HepG2 (cell line): ENCODE data around the gene CEP131. TPM values are rescaled to one million over a fixed set of nuclear protein-coding genes. Genes with fewer than 3 reads are reported as not detected.

Source experiments
- ATAC-seq: fragments of 200-7000 bp; cut with Tn5 transposase; 3 replicates; pipeline ENCODE4 v1.9.1; 2020; ENCODE audit warnings: mild to moderate bottlenecking, moderate library complexity
- BruUV-seq: library from RNA; stranded (reverse); fragments of 400-500 nt; replicated peaks from 2 replicates; lab custom pipeline; 2021; lab: Mats Ljungman, UMichigan
- CTCF ChIA-PET: fragments of 300-600 bp; formaldehyde crosslinking; extraction: SDS; loops from one replicate; lab custom pipeline; 2021; ENCODE audit warnings: low total read pairs, inconsistent platforms, low intra/inter-chr PET ratio; lab: Yijun Ruan, JAX
- POLR2A ChIA-PET: fragments of 350-600 bp; sonication (Branson Sonifier 250); formaldehyde crosslinking; loops from one replicate; lab custom pipeline; 2020; ENCODE audit warnings: antibody characterized with exemption, inconsistent platforms; lab: Yijun Ruan, JAX
- DNase-seq: peaks from one replicate; pipeline ENCODE4 v3.0.0-alpha.2; 2015; ENCODE audit warnings: low spot score
- FAIRE-seq: peaks from 3 replicates; lab custom pipeline; 2011; peaks lifted over from hg19 to GRCh38; lab: Jason Lieb, UNC
- H2AFZ ChIP-seq: one replicate; pipeline ENCODE4 v1.6.1; 2011; ENCODE audit warnings: low read length, inconsistent platforms
- H3K27ac ChIP-seq: fragments of 300-600 bp; 3 replicates; pipeline ENCODE4 v1.8.0; 2011; ENCODE audit warnings: mixed run types, mild to moderate bottlenecking, mixed read lengths, low read length, inconsistent platforms; ENCODE audit not compliant: insufficient read depth; ENCODE audit errors: extremely low read length
- H3K27me3 ChIP-seq, 2 experiments: fragments of 200-600 bp in 1 of 2; 2 replicates in 1 of 2; 3 replicates in 1 of 2; pipeline versions ENCODE4 v1.6.0 to v1.8.0; 2011; ENCODE audit warnings: low read length in 2 of 2, mild to moderate bottlenecking in 2 of 2, moderate library complexity in 2 of 2, inconsistent platforms in 1 of 2; ENCODE audit not compliant: insufficient read depth in 2 of 2, control insufficient read depth in 1 of 2
- H3K36me3 ChIP-seq, 2 experiments: fragments of 200-600 bp in 1 of 2; replicated peaks in 1 of 2; 2 replicates in 1 of 2; 3 replicates in 1 of 2; pipeline versions ENCODE4 v1.5.1 to v1.8.0; 2011; ENCODE audit warnings: low read length in 2 of 2, inconsistent platforms in 1 of 2; ENCODE audit not compliant: insufficient read depth in 2 of 2, control insufficient read depth in 1 of 2
- H3K4me1 ChIP-seq: 2 replicates; pipeline ENCODE4 v1.5.1; 2012; ENCODE audit warnings: low read length, inconsistent platforms; ENCODE audit not compliant: insufficient read depth
- H3K4me2 ChIP-seq: 2 replicates; pipeline ENCODE4 v1.6.0; 2011; ENCODE audit warnings: low read depth, low read length, inconsistent platforms
- H3K4me3 ChIP-seq, 3 experiments: fragments of 200-600 bp in 1 of 3; sonication (generic), shearing (Covaris generic) in 1 of 3; replicated peaks in 1 of 3; 2 replicates each; pipeline ENCODE4 v1.5.1; 2011 to 2016; ENCODE audit warnings: low read length in 3 of 3, inconsistent platforms in 2 of 3, low read depth in 2 of 3, mild to moderate bottlenecking in 2 of 3, control low read depth in 1 of 3, mixed read lengths in 1 of 3; ENCODE audit not compliant: insufficient read depth in 1 of 3
- H3K79me2 ChIP-seq: one replicate; pipeline ENCODE4 v1.6.1; 2011; ENCODE audit warnings: low read length, inconsistent platforms; ENCODE audit not compliant: insufficient read depth
- H3K9ac ChIP-seq: 2 replicates; pipeline ENCODE4 v1.6.0; 2011; ENCODE audit warnings: mild to moderate bottlenecking, low read depth, low read length, inconsistent platforms; ENCODE audit not compliant: insufficient read depth
- H3K9me3 ChIP-seq: 2 replicates; pipeline ENCODE4 v1.5.1; 2012; ENCODE audit warnings: mild to moderate bottlenecking, low read length
- H4K20me1 ChIP-seq: 2 replicates; pipeline ENCODE4 v1.6.0; 2011; ENCODE audit warnings: inconsistent platforms, mild to moderate bottlenecking, low read length, moderate library complexity; ENCODE audit not compliant: insufficient read depth
- AHR ChIP-seq: IDR thresholded peaks from 2 replicates; pipeline ENCODE4 v1.6.1; 2018; ENCODE audit warnings: missing genetic modification reagents, missing compliant biosample characterization
- CEBPG ChIP-seq: IDR thresholded peaks from 2 replicates; pipeline ENCODE4 v1.6.1; 2016
- HNF4A ChIP-seq: sonication (generic); formaldehyde crosslinking; IDR thresholded peaks from 2 replicates; pipeline ENCODE4 v1.4.0; 2020; ENCODE audit warnings: missing genetic modification reagents
- HOMEZ ChIP-seq: IDR thresholded peaks from 2 replicates; pipeline ENCODE4 v1.6.1; 2016; ENCODE audit warnings: low read depth
- HOXA3 ChIP-seq: sonication (generic); formaldehyde crosslinking; IDR thresholded peaks from 2 replicates; pipeline ENCODE4 v1.5.0; 2020; ENCODE audit warnings: missing genetic modification reagents
- MAZ ChIP-seq, 2 experiments: sonication (generic) in 1 of 2; formaldehyde crosslinking in 1 of 2; IDR thresholded peaks; 2 replicates each; pipeline versions ENCODE4 v1.5.0 to v1.6.1; 2012 to 2020; ENCODE audit warnings: low read depth in 2 of 2, mild to moderate bottlenecking in 2 of 2, borderline replicate concordance in 1 of 2, improper control_type of control experiment in 1 of 2, low read length in 1 of 2, missing genetic modification reagents in 1 of 2, moderate library complexity in 1 of 2
- MIXL1 ChIP-seq: IDR thresholded peaks from 2 replicates; pipeline ENCODE4 v1.6.1; 2016
- MTF2 ChIP-seq: sonication (generic); formaldehyde crosslinking; IDR thresholded peaks from 2 replicates; pipeline ENCODE4 v1.5.0; 2020; ENCODE audit warnings: missing genetic modification reagents, borderline replicate concordance
- SALL1 ChIP-seq: sonication (generic); formaldehyde crosslinking; IDR thresholded peaks from 2 replicates; pipeline ENCODE4 v1.8.0; 2022; ENCODE audit warnings: mild to moderate bottlenecking, missing genetic modification reagents
- TAF15 ChIP-seq: fragments of 200-400 bp; formaldehyde crosslinking; IDR thresholded peaks from one replicate; pipeline ENCODE4 v1.6.1; 2018; ENCODE audit warnings: mild to moderate bottlenecking, low read depth, low read length; ENCODE audit not compliant: poor library complexity, severe bottlenecking
- ZFX ChIP-seq: sonication (generic); formaldehyde crosslinking; IDR thresholded peaks from 2 replicates; pipeline ENCODE4 v1.4.0; 2020; ENCODE audit warnings: mild to moderate bottlenecking, low read depth, missing genetic modification reagents, moderate library complexity
- ZNF225 ChIP-seq: sonication (generic); formaldehyde crosslinking; IDR thresholded peaks from 2 replicates; pipeline ENCODE4 v1.4.0; 2020; ENCODE audit warnings: mild to moderate bottlenecking, missing genetic modification reagents
- ZNF430 ChIP-seq: sonication (generic); formaldehyde crosslinking; IDR thresholded peaks from 2 replicates; pipeline ENCODE4 v1.9.0; 2021; ENCODE audit warnings: mild to moderate bottlenecking, missing genetic modification reagents
- ZNF451 ChIP-seq: sonication (generic); formaldehyde crosslinking; IDR thresholded peaks from 2 replicates; pipeline ENCODE4 v1.5.0; 2020; ENCODE audit warnings: mild to moderate bottlenecking, missing genetic modification reagents
- ZNF639 ChIP-seq: conservative IDR thresholded peaks from 2 replicates; pipeline ENCODE4 v1.6.1; 2018; ENCODE audit warnings: missing genetic modification reagents
- ZNF740 ChIP-seq: sonication (generic); formaldehyde crosslinking; IDR thresholded peaks from 2 replicates; pipeline ENCODE4 v1.4.0; 2020; ENCODE audit warnings: missing genetic modification reagents
- ZNF792 ChIP-seq: IDR thresholded peaks from 2 replicates; pipeline ENCODE4 v1.6.1; 2016
- WGBS: methylation state at CpG from one replicate; pipeline ENCODE4 v1.1.6; 2017; ENCODE audit warnings: low lambda C conversion rate; 5-methylcytosine and 5-hydroxymethylcytosine counted together
- in situ Hi-C: cut with HindIII; loops from 2 replicates; pipeline ENCODE4 v1.10.0; 2017; ENCODE audit warnings: low pct_unique_long_range_greater_than_20kb; ENCODE audit not compliant: extremely low pct_ligation_motif_present
- intact Hi-C: fragments of 100-400 bp; cut with micrococcal nuclease; formaldehyde crosslinking; loops from one replicate; pipeline ENCODE4 v1.10.0; 2022; ENCODE audit not compliant: unreplicated experiment
- polyA plus RNA-seq, 8 experiments: library from polyadenylated mRNA; depleted of rRNA in 3 of 8; stranded (reverse) in 7 of 8; unstranded in 1 of 8; fragments of >200 nt; fragmentation: Illumina TruSeq in 4 of 8; extraction: Trizol in 4 of 8; gene quantifications; 2 replicates each; pipeline versions ENCODE4 v1.2.1 to v1.2.3, GENCODE V29; 2011 to 2016; ENCODE audit warnings: low read depth in 4 of 8, missing spikeins in 1 of 8, mixed read lengths in 1 of 8; ENCODE audit not compliant: insufficient read depth in 1 of 8
- total RNA-seq, 5 experiments: library from RNA; depleted of rRNA; stranded (reverse); fragments of >200 nt; fragmentation: Illumina TruSeq; extraction: Trizol; gene quantifications; 2 replicates each; pipeline ENCODE4 v1.2.3, GENCODE V29; 2016; ENCODE audit warnings: low read depth in 1 of 5

Gene CEP131
- total and polyA plus RNA-seq, 2 of the 13 experiments (the other 11 are each of a cell fraction or from before 2014, with no cell fraction given), result 5.0 to 16.8 TPM

GRCh38 chr17:81178136-81179091 is 44.4 kb downstream of the CEP131 start (continued):
- TF ChIP-seq HOMEZ (CRISPR knock-in tag) (no peak), HNF4A (CRISPR knock-in tag) (peak; percentile 39), ZNF430 (CRISPR knock-in tag) (0 out of 2 replicates have a peak, but pooled peaks have one; percentile 26), MAZ (IDR thresholded peaks at IDR 0.05; ENCODE audit: borderline replicate concordance, low read depth, low read length) (no peak), MAZ (CRISPR knock-in tag; IDR thresholded peaks at IDR 0.05; ENCODE audit: low read depth) (peak; percentile 34; the same call in 1 of the 2 replicates), ZNF225 (CRISPR knock-in tag) (peak; percentile 10; the same call in 1 of the 2 replicates), ZNF740 (CRISPR knock-in tag) (peak; percentile 83; the same call in 1 of the 2 replicates), ZNF451 (CRISPR knock-in tag) (peak; percentile 27; the same call in 1 of the 2 replicates)

GRCh38 chr17:81176666-81177065 is 46.1 kb downstream of the CEP131 start:
- WGBS, result 51% methylated on average over 7 of the region's 7 CpGs
- CTCF ChIA-PET, result no interaction called here
- no peak for TF ChIP-seq ZNF639 (CRISPR knock-in tag)
- TF ChIP-seq HOXA3, result no peak
- TF ChIP-seq SALL1 (CRISPR knock-in tag), result no peak
- no peak for TF ChIP-seq MTF2
- TF ChIP-seq MIXL1 (CRISPR knock-in tag), result no peak
- TF ChIP-seq ZNF792 (CRISPR knock-in tag), result no peak
- TF ChIP-seq CEBPG (CRISPR knock-in tag), result no peak
- TF ChIP-seq AHR (CRISPR knock-in tag), result no peak
- no peak for TF ChIP-seq ZFX (CRISPR knock-in tag)
- TF ChIP-seq TAF15, result no peak

More at GRCh38 chr17:81176666-81177065, 46.1 kb downstream of the CEP131 start:
- H3K27ac ChIP-seq, result no peak overlapping the region
- no peak overlapping the region for H3K9ac ChIP-seq
- no peaks in the 10 kb centered on the region for H4K20me1 ChIP-seq
- no peaks in the 10 kb centered on the region for H3K79me2 ChIP-seq
- no peaks in the 10 kb centered on the region for H3K9me3 ChIP-seq
- intact Hi-C loops (no loop called here), in situ Hi-C loops (no loop called here)
- no peaks in the 10 kb centered on the region for H3K36me3 ChIP-seq
- DNase-seq (peak; percentile 30), FAIRE-seq (no peak), ATAC-seq (no peak)
- no peak overlapping the region for H3K4me3 ChIP-seq
- BruUV-seq, result no TSS peak
- H3K4me2 ChIP-seq, result no peak overlapping the region
- peaks cover 37% of the 10 kb centered on the region for H3K4me1 ChIP-seq
- POLR2A ChIA-PET, result no interaction called here
- H2AFZ ChIP-seq, result no peak overlapping the region
- H3K27me3 ChIP-seq, result peaks cover 16 to 42% of the 10 kb centered on the region in 2 experiments
